Measurements from ENCODE around the gene TMEM256. TPM values are rescaled to one million over a fixed set of nuclear protein-coding genes. Genes with fewer than 3 reads are reported as not detected.

The TMEM256 gene
- polyA plus RNA-seq, 1 donor from 2014 or later = 161 TPM

DNA sequence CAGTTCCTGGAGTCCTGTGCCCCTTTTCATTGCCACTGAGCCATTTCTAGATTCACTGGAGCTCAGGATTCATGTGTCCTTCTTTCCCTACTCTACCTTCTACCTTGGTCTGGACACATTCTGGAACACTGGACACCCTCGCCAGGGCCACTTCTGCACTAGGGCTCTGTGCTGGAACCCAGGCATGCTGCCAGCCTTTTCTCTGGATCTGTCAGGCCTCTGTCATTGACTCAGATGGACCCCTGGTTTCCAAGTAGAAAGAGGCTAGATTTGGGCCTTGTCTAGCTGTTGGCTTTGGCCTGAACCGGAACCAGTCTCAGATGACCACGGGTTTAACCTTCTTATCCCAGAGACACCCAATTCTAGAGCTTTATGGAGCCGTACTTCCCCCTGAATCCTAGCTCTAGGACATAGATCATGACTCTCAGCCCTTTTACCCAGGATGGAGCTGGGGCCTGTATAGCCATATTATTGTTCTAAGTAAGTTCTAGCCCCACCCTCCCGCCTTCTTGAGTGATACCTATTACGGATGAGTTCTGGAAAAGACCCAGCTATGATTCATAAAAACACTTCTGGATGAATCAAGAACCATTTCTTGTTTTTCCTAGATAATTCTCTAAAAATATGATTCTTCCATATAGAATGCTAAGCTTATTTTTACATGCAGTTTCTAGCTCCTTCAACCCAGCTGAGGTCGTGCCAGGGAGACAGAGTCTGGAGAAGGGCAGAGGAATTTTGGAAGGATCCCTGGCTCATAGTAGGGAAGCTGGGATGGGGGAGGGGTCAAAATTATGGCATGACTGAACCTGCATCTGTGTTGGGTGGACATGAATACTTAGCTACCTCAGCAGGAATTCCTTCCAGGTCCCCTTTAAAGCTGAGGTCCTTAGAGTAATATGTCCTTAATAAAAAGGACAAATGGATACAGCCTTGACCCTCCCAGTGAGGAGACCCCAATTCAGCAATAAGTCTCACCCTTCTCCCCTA is 39.9 kb upstream of the TMEM256 start:
- Histone ChIP-seq H3K36me3 (ENCODE audit: insufficient read depth, low read length) (no peaks in the 10 kb centered on the region), H4K20me1 (ENCODE audit: insufficient read depth) (no peaks in the 10 kb centered on the region), H3K9me3 (ENCODE audit: low read length) (no peaks in the 10 kb centered on the region), H3K27me3 (ENCODE audit: insufficient read depth, low read depth, low read length) (peaks cover 24% of the 10 kb centered on the region), H3K4me2 (ENCODE audit: low read length) (no peak overlapping the region), H3K27ac (ENCODE audit: low read length) (no peak overlapping the region), H3K4me3 (ENCODE audit: low read length) (no peak overlapping the region), H3K9ac (ENCODE audit: low read length) (no peak overlapping the region), H3K9me2 (ENCODE audit: insufficient read depth, low read length) (no peaks in the 10 kb centered on the region), H3F3A (ENCODE audit: insufficient read depth, low read length, poor library complexity, severe bottlenecking) (no peaks in the 10 kb centered on the region), H2AFZ (ENCODE audit: low read depth, low read length) (no peak overlapping the region), H3K79me2 (replicated peaks; ENCODE audit: insufficient read depth, low read length) (no peaks in the 10 kb centered on the region)
- TF ChIP-seq RAD21 (conservative IDR thresholded peaks at IDR 0.05) (no peak), POLR2AphosphoS5 (IDR thresholded peaks at IDR 0.05) (no peak), TAF1 (IDR thresholded peaks at IDR 0.05; ENCODE audit: low read depth) (no peak), SMC3 (conservative IDR thresholded peaks at IDR 0.05; ENCODE audit: poor library complexity) (no peak), EP300 (conservative IDR thresholded peaks at IDR 0.05; ENCODE audit: poor library complexity, severe bottlenecking) (no peak), EZH2 (IDR thresholded peaks at IDR 0.05; ENCODE audit: borderline replicate concordance, insufficient read depth, low read length, poor library complexity, severe bottlenecking) (no peak), MXI1 (conservative IDR thresholded peaks at IDR 0.05; ENCODE audit: poor library complexity, severe bottlenecking) (no peak)
- TF ChIP-seq, protein P1, sequence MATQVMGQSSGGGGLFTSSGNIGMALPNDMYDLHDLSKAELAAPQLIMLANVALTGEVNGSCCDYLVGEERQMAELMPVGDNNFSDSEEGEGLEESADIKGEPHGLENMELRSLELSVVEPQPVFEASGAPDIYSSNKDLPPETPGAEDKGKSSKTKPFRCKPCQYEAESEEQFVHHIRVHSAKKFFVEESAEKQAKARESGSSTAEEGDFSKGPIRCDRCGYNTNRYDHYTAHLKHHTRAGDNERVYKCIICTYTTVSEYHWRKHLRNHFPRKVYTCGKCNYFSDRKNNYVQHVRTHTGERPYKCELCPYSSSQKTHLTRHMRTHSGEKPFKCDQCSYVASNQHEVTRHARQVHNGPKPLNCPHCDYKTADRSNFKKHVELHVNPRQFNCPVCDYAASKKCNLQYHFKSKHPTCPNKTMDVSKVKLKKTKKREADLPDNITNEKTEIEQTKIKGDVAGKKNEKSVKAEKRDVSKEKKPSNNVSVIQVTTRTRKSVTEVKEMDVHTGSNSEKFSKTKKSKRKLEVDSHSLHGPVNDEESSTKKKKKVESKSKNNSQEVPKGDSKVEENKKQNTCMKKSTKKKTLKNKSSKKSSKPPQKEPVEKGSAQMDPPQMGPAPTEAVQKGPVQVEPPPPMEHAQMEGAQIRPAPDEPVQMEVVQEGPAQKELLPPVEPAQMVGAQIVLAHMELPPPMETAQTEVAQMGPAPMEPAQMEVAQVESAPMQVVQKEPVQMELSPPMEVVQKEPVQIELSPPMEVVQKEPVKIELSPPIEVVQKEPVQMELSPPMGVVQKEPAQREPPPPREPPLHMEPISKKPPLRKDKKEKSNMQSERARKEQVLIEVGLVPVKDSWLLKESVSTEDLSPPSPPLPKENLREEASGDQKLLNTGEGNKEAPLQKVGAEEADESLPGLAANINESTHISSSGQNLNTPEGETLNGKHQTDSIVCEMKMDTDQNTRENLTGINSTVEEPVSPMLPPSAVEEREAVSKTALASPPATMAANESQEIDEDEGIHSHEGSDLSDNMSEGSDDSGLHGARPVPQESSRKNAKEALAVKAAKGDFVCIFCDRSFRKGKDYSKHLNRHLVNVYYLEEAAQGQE (IDR thresholded peaks at IDR 0.05; ENCODE audit: borderline replicate concordance) = no peak
- TF ChIP-seq, protein P2, sequence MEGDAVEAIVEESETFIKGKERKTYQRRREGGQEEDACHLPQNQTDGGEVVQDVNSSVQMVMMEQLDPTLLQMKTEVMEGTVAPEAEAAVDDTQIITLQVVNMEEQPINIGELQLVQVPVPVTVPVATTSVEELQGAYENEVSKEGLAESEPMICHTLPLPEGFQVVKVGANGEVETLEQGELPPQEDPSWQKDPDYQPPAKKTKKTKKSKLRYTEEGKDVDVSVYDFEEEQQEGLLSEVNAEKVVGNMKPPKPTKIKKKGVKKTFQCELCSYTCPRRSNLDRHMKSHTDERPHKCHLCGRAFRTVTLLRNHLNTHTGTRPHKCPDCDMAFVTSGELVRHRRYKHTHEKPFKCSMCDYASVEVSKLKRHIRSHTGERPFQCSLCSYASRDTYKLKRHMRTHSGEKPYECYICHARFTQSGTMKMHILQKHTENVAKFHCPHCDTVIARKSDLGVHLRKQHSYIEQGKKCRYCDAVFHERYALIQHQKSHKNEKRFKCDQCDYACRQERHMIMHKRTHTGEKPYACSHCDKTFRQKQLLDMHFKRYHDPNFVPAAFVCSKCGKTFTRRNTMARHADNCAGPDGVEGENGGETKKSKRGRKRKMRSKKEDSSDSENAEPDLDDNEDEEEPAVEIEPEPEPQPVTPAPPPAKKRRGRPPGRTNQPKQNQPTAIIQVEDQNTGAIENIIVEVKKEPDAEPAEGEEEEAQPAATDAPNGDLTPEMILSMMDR (IDR thresholded peaks at IDR 0.05; ENCODE audit: poor library complexity, severe bottlenecking) = no peak

DNA sequence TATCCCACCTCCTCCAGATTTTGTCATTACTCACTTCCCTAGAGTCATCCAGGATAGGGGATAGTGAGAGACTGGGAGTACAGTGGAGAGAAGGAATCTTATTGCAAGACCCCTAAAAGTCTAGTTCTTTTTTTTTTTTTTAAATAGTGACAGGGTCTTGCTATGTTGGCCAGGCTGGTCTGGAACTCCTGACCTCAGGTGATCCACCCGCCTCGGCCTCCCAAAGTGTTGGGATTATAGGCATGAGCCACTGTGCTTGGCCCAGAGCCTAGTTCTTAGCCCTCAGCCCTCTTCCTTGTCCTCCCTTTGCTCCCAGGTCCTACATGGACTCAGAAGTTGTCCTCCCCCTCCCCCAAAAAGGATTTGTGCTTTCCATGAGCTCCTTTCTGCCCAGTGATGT is 38.2 kb upstream of the TMEM256 start:
- Histone ChIP-seq H3K27me3 (ENCODE audit: insufficient read depth, low read depth, low read length) (peaks cover 38% of the 10 kb centered on the region), H3K4me3 (ENCODE audit: low read length) (peak overlapping the region; percentile 85)

More for the DNA sequence above, 38.2 kb upstream of the TMEM256 start:
- peak overlapping the region; percentile 79 for H3K4me2 ChIP-seq (ENCODE audit: low read length)
- peak overlapping the region; percentile 99 for H3K27ac ChIP-seq (ENCODE audit: low read length)
- no peaks in the 10 kb centered on the region for H3K79me2 ChIP-seq (replicated peaks; ENCODE audit: insufficient read depth, low read length)
- no peaks in the 10 kb centered on the region for H3K36me3 ChIP-seq (ENCODE audit: insufficient read depth, low read length)
- H4K20me1 ChIP-seq (ENCODE audit: insufficient read depth) = no peaks in the 10 kb centered on the region
- H3F3A ChIP-seq (ENCODE audit: insufficient read depth, low read length, poor library complexity, severe bottlenecking) = peaks cover 4% of the 10 kb centered on the region
- TF ChIP-seq EZH2 (IDR thresholded peaks at IDR 0.05; ENCODE audit: borderline replicate concordance, insufficient read depth, low read length, poor library complexity, severe bottlenecking) (no peak), POLR2AphosphoS5 (IDR thresholded peaks at IDR 0.05) (no peak), EP300 (conservative IDR thresholded peaks at IDR 0.05; ENCODE audit: poor library complexity, severe bottlenecking) (no peak), RAD21 (conservative IDR thresholded peaks at IDR 0.05) (no peak), TAF1 (IDR thresholded peaks at IDR 0.05; ENCODE audit: low read depth) (no peak), SMC3 (conservative IDR thresholded peaks at IDR 0.05; ENCODE audit: poor library complexity) (no peak), MXI1 (conservative IDR thresholded peaks at IDR 0.05; ENCODE audit: poor library complexity, severe bottlenecking) (no peak)
- TF ChIP-seq, protein P1 (IDR thresholded peaks at IDR 0.05; ENCODE audit: borderline replicate concordance) = no peak
- TF ChIP-seq, protein P2 (IDR thresholded peaks at IDR 0.05; ENCODE audit: poor library complexity, severe bottlenecking) = no peak
- H2AFZ ChIP-seq (ENCODE audit: low read depth, low read length) = no peak overlapping the region
- no peaks in the 10 kb centered on the region for H3K9me3 ChIP-seq (ENCODE audit: low read length)
- H3K9ac ChIP-seq (ENCODE audit: low read length) = peak overlapping the region; percentile 97
- H3K9me2 ChIP-seq (ENCODE audit: insufficient read depth, low read length) = no peaks in the 10 kb centered on the region
